HG03175 (cell line): ENCODE results near the gene ZDHHC1.

Experiments
- ATAC-seq: cut with Tn5 transposase; IDR thresholded peaks from one replicate; pipeline ENCODE4 v1.9.1; 2021; ENCODE audit warnings: mild to moderate bottlenecking, moderate library complexity; ENCODE audit not compliant: unreplicated experiment

The ZDHHC1 gene

DNA sequence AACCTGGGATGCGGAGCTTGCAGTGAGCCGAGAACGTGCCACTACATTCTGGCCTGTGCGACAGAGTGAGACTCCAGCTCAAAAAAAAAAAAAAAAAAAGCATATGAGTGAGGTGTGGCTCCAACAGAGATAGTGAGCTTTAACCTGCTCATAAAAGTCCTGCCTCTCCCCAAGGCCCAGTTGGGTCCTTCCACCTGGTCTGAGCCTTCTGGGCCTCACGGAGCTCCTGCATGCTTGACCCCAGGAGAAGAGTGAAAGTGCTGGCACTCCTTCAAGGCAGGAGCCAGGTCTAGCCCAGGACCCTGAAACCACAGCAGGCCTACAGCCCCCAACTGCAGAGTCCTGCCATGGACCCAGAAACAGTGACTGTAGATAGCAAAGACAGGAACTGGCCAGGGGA is 32.3 kb upstream of the ZDHHC1 start:
- no peak for ATAC-seq

- no peak for ATAC-seq
These were observed 31.3 kb upstream of the ZDHHC1 start for GRCh38 chr16:67447508-67448076.

GRCh38 chr16:67446968-67447507 is 30.8 kb upstream of the ZDHHC1 start:
- ATAC-seq: no peak

DNA sequence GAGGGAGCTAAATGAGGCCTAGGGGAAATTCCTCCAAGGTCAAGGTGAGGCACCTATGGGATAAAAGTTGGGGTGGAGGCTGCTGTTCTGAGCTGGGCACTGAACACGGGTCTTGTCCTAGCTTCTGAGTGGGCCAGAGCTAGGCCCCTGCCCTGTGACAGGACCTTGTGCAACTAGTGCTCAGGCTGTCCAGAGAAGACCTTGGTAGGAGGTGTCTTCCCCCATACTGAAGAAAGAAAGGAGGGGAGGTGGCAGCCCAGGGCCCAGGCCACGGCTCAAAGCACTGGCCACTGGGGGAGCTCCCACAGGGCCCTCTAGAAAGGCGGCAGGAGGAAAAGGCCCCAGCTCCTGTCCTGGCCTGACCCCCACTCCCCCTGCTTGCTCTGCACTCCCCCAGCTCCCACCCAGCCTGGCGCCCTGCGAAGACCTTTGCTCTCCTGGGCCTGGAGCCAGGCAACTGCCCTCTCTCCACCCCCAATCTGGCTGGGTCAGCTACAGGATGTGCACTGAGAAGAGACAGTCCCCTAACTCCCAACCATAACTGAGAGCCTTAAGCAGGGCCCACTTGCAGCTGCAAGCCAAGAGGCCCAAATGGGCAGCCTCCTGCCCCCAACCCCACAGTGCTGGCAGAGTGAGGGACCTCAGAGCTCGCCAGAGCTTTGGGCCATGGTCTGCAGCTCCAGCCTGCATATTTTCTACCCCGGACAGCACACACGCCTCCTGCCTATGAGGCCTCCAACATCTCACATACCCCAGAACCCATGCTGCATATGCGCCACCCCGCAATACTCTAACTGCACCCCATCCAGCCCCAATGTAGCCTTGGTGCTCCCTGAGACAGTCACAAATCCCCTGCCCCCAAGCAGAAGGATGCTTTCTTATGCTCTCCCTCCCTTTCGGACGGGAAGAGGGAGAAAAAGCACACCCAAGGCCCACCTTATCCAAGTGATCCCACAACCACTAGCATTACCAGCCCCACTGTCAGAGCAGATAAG is 29.9 kb upstream of the ZDHHC1 start:
- no peak for ATAC-seq

DNA sequence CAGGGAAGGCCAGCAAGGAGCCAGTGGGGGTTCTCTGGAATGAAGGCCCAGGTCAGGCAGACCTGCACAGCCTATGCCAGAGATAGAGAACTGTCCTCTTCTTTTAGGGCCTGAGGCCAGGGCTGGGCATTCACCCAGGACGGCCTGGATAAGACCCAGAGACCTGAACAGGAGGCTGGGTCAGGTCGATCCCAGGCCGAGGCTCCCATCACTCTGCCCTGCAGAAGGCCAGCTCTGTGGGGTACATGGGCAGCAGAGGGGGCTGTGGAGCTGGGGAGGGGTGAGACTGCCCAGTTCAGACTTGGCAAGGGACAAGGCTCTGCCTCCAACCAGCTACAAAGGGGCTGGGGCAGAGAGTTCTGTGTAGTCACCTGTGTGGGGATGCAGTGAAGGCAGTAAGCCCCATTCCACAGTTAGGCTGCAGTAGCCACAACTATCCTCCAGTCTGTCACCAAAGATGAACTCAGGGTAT is 29.2 kb upstream of the ZDHHC1 start:
- no peak for ATAC-seq

DNA sequence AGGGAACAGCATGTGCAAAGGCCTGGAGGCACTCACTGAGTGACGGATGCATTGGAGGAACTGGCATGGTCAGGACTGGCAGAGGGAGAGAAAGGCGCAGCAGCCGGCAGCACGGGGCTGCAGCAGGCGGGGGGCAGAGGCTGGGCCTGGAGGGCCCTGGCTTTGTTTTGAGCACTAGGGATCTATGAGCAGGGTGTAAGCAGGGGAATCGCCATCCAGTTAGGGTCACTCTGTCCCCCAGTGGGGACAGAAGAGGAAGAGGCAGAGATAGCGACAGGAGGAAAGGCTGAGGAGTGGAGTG is 28.8 kb upstream of the ZDHHC1 start:
- no peak for ATAC-seq

GRCh38 chr16:67444259-67445125 is 28.2 kb upstream of the ZDHHC1 start:
- ATAC-seq: no peak

GRCh38 chr16:67443265-67443664 is 27.0 kb upstream of the ZDHHC1 start:
- no peak for ATAC-seq

DNA sequence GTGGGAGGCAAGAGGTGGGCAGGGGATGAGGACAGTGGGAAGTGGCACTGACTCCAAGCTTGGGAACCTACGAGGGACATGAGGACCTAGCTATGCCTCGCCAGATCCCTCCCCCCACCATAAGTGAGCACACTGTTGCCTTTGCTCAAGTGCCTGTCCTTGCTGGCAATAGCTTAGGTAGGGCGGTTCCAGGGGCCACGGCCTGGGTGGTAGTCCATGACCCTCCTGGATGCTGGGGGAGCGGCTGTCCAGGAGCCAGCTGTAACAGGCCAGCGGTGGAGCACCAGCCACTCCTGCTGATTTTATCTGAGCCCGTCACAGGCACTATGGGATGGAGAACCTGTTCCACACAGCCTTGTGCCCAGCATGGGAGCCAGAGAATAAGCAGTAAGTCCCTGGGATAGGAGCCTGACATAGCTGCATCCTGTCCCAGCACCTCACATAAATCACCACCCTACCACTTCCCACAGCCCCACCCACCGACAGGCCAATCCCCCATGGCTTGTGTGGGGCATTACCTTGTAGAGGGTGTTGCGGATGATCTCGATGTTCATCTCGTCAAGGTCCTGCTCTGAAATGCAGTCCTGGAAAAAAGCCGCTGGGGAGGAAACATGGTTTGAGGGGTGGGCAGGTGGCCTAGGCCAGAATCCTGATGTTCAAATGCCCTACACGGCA is 26.4 kb upstream of the ZDHHC1 start:
- ATAC-seq: no peak

DNA sequence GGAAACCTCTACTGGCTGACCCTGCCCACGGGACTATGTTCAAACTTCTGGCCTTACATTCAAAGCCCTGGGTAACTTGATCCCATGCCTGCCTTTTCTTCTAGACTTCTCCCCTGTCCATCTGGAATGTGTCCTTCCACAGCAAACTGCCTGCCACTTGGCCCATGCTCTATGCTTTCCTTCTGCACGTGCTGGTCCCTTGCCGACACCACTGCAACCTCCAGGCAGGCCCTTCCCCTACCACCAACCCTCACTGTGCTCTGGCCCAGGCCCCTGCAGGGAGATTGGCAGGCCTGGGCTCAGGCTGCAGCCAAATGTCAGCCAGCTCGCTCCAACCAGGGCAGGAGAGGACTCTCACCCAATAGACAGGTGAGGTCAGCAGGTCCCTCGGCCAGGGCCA is 25.6 kb upstream of the ZDHHC1 start:
- no peak for ATAC-seq

GRCh38 chr16:67441271-67441753 is 25.0 kb upstream of the ZDHHC1 start:
- no peak for ATAC-seq

- ATAC-seq: no peak
These were observed 22.6 kb upstream of the ZDHHC1 start for GRCh38 chr16:67438824-67439393.

DNA sequence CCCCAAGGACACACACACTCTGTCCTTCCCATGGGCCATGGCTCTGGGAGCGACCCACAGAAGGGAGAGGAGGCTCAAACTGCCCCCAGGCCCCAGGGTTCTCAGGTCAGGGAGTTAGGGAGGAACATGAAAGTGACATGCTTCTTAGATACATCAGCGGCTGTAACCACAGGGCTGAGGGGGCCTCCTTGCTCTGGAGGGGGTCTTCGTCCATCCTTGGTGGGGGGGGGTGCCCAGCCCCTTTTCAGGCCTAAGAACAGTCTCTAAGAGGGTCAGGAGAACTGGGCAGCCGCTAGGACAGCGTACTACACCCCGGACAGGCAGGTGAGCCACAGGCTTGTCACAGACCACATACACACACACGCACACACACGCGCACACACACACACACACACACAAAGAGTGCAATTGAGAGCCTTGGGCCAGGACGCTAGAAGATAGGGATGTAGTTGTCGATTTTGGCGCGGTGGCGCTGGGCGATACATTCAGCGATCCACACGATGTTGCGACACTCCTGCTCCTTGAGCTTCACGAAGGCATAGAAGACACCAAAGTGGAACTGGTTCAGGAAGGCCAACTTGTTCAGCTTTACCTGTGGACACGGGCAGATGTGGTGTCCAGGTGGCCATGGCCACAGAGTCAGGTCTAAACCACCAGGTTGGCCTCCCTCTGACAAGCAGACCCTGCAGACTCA is 22.0 kb upstream of the ZDHHC1 start:
- no peak for ATAC-seq

- no peak for ATAC-seq
These were observed 21.2 kb upstream of the ZDHHC1 start for GRCh38 chr16:67437513-67437912.

DNA sequence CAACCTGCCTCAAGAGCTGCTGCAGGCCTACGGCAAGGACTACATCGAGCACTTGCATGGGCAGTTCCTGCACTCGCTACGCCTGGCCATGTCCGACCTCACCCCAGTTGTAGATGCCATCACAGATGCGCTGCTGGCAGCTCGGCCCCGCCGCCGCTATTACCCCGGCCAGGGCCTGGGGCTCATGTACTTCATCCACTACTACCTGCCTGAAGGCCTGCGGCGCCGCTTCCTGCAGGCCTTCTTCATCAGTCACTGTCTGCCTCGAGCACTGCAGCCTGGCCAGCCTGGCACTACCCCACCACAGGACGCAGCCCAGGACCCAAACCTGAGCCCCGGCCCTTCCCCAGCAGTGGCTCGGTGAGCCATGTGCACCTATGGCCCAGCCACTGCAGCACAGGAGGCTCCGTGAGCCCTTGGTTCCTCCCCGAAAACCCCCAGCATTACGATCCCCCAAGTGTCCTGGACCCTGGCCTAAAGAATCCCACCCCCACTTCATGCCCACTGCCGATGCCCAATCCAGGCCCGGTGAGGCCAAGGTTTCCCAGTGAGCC is 20.4 kb upstream of the ZDHHC1 start:
- ATAC-seq: no peak

- ATAC-seq: no peak
These were observed 19.5 kb upstream of the ZDHHC1 start for GRCh38 chr16:67435758-67436164.

DNA sequence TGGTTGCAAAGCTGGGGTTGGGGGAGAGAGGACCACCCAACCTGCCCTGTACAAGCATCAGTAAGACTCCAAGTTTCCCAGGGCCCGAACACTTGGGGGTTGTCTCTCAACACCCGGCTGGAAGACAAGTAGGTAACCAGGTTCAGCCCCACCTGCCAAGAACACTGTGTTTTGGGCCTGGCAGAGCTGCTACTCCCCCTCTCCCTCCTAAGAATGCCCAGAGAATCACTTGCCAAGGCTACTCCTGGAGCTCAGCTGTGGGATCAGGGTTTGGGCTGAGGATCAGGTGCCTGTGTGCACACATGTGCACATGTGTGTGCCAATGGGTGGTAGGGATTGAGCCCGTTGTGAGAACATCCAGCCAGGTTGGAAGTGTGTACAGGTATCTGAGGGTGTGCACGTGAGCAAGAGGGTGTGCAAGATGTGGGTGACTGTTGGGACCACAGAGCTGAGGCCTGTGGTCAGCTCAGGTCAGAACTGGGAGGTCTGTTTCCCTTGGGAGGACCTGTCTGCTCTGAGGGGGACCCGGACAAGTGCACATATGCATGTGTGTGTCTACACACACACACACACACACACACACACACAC is 16.9 kb upstream of the ZDHHC1 start:
- ATAC-seq: no peak

DNA sequence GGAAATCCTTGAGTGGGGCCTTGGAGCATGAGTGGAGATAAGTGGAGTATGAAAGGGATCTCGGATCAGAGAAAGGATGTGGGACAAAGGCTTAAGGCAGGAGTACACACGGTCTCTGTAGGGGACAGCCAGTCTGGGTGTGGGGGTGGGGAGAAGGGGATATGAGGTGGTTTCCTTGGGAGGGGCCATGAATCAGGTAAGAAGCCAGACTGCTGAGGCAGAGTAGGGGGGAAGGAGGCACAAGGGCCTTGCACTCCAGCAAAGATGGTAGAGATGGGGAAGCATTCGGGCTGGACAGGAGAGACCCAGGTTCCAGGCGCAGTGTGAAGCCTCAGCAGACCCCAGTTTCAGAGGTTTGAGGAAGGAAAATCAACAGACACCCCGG is 16.2 kb upstream of the ZDHHC1 start:
- ATAC-seq: no peak
